ENCODE results near the gene DYSF.

GRCh38 chr2:71473346-71474031 lies 20.1 kb downstream of the DYSF start:
- TF ChIP-seq CTCF (optimal IDR thresholded peaks at IDR 0.05 in 1 of 3, IDR thresholded peaks at IDR 0.05 in 1 of 3, conservative IDR thresholded peaks at IDR 0.05 in 1 of 3; ENCODE audit: extremely low read depth in 1 of 3, insufficient read depth in 2 of 3, low read length in 3 of 3) (no peak), EZH2 (IDR thresholded peaks at IDR 0.05; ENCODE audit: low read length) (no peak)

All from keratinocyte (primary cell).